ENCODE results near the gene LIPA. TPM values are rescaled to one million over a fixed set of nuclear protein-coding genes. Genes with fewer than 3 reads are reported as not detected.
"Not testable (repeated sequence)": the region's sequence is repeated elsewhere in the genome, so short reads cannot be mapped to it uniquely, and the experiment has no call there.

The LIPA gene
- total and polyA plus RNA-seq, 11 donors = 4.8 to 127 (median 18.8) TPM

DNA sequence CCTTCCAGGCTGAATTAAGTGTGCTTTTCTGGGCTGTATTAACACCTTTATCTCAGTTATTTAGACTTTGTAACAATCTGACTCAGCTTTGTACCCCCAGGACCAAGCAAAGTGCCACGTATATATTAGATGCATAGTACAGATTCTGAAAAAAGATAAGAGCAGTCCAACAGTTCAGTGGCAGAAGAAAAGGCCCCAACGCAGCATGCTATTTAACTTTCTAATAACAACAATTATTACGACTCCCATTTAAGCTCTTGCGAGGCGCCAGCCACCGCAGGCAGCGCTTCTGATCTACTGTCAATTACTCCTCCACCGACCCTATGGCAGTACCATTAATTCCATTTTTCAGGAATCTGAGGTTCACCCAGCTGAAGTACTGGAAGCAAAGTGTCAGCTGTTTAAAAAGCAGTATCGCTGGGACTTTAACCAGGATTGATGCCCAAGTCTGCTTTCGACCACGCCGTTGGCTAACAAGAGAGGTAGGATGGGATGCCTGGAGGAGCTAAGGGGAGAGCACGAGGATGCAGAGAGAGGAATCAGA, 638 bp downstream of the LIPA start:
- H3K36me3 ChIP-seq = peaks cover 0 to 3% (median 0%) of the 10 kb centered on the region in 9 donors
- 30 to 43% (median 33%) methylated on average over 12 to 13 of the region's 13 CpGs for WGBS, 4 donors
- H3K27me3 ChIP-seq = no peaks in the 10 kb centered on the region
- peak overlapping the region in 11 of 12 donors; percentile 68 to 90 (median 82) for H3K27ac ChIP-seq
- TF ChIP-seq POLR2A (IDR thresholded peaks at IDR 0.05) = no peak
- TF ChIP-seq, protein P1, sequence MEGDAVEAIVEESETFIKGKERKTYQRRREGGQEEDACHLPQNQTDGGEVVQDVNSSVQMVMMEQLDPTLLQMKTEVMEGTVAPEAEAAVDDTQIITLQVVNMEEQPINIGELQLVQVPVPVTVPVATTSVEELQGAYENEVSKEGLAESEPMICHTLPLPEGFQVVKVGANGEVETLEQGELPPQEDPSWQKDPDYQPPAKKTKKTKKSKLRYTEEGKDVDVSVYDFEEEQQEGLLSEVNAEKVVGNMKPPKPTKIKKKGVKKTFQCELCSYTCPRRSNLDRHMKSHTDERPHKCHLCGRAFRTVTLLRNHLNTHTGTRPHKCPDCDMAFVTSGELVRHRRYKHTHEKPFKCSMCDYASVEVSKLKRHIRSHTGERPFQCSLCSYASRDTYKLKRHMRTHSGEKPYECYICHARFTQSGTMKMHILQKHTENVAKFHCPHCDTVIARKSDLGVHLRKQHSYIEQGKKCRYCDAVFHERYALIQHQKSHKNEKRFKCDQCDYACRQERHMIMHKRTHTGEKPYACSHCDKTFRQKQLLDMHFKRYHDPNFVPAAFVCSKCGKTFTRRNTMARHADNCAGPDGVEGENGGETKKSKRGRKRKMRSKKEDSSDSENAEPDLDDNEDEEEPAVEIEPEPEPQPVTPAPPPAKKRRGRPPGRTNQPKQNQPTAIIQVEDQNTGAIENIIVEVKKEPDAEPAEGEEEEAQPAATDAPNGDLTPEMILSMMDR (IDR thresholded peaks at IDR 0.05) = no peak
- H3K9me3 ChIP-seq = no peaks in the 10 kb centered on the region
- intact Hi-C loops (cut with DNase I) = loop anchor here in 1 of 10 donors (10.0 kb wide), 1 partner anchor 164 kb away; the partner anchor contains the start of gene IFIT5
- peaks cover 0 to 31% (median 7%) of the 10 kb centered on the region in 12 donors for H3K4me1 ChIP-seq
- ATAC-seq = peak in 1 of 4 donors; percentile 4
- DNase-seq = no peak
- H3K4me3 ChIP-seq = peak overlapping the region; percentile 70 to 99 (median 88)

DNA sequence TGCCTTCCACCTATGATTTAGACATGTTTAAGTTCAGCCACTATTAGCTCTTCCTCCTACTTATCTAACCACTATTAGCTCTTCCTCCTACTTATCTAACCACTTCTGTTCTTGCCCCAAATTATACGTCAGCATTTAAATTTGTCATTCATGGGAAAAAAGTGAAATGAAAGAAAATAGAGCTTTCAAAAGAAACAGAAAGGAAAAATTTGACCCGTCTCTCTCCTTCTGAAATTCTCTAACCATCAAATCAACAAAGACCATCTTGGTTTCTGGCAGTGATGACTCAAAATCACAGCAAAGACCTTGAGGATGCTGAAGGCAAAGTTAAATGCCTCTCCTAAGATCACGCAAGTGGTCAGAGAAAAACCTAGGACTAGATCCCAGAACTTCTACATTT, 2.6 kb downstream of the LIPA start:
- Histone ChIP-seq H3K4me1 (peaks cover 0 to 45% (median 7%) of the 10 kb centered on the region in 12 donors), H3K4me3 (peak overlapping the region in 1 of 12 donors; percentile 99), H3K27ac (peak overlapping the region in 1 of 12 donors; percentile 67), H3K36me3 (peaks cover 0 to 13% (median 0%) of the 10 kb centered on the region in 9 donors), H3K9me3 (no peaks in the 10 kb centered on the region), H3K27me3 (no peaks in the 10 kb centered on the region)
- ATAC-seq = no peak
- TF ChIP-seq, protein P1 (IDR thresholded peaks at IDR 0.05) = no peak
- no peak for TF ChIP-seq POLR2A (IDR thresholded peaks at IDR 0.05)
- DNase-seq = no peak
- WGBS, 4 donors = 75 to 91% (median 76%) methylated on average over 3 of the region's 3 CpGs
- intact Hi-C loops (cut with DNase I) = no loop called here

DNA sequence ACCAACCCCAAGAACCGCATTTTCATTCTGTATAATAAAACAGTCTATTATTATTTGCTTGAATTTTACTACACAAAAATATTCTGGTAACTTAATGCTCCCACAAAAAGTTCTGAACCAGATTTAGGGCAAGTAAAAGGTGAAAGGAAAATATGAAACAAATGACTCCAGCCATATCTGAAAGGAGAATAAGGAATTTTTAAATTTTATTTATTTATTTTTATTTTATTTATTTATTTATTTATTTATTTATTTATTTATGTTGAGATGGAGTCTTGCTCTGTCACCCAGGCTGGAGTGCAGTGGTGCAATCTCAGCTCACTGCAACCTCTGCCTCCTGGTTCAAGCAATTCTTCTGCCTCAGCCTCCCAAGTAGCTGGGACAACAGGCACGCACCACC, 4.0 kb downstream of the LIPA start:
- peaks cover 0 to 59% (median 8%) of the 10 kb centered on the region in 12 donors for H3K4me1 ChIP-seq
- DNase-seq; H3K9me3 ChIP-seq; ATAC-seq; H3K4me3 ChIP-seq; intact Hi-C loops (cut with DNase I); H3K27me3 ChIP-seq; H3K27ac ChIP-seq: not testable (repeated sequence)
- peaks cover 0 to 20% (median 0%) of the 10 kb centered on the region in 9 donors for H3K36me3 ChIP-seq
- WGBS, 4 donors = 96 to 100% (median 97%) methylated on average over 2 of the region's 2 CpGs

DNA sequence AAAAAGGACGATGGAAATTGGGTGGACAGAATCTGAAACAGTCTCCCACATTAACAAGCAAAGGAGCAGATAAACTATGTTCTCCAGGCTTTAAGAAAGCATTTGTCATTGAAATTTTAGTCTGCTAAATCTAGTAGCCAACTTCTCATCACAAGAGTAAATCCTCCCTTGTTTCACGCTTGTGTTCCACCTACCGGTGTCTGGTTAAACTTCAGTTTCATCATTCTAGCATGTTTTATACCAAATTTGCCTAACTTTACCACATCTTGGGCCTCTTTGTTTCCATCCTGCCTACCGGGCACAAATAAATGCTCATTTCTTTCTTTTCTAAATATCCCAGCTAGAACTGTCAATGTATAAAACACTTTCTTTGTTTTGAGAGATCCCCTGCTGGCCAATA, 5.8 kb downstream of the LIPA start:
- DNase-seq = no peak
- ATAC-seq = no peak
- H3K36me3 ChIP-seq = peaks cover 0 to 23% (median 0%) of the 10 kb centered on the region in 9 donors
- H3K27ac ChIP-seq = no peak overlapping the region
- H3K9me3 ChIP-seq = no peaks in the 10 kb centered on the region
- H3K27me3 ChIP-seq = no peaks in the 10 kb centered on the region
- intact Hi-C loops (cut with DNase I) = no loop called here
- no peak for TF ChIP-seq POLR2A (IDR thresholded peaks at IDR 0.05)
- no peak overlapping the region for H3K4me3 ChIP-seq
- H3K4me1 ChIP-seq = peaks cover 0 to 68% (median 10%) of the 10 kb centered on the region in 12 donors
- WGBS, 4 donors = 69 to 77% (median 74%) methylated on average over 4 of the region's 4 CpGs

DNA sequence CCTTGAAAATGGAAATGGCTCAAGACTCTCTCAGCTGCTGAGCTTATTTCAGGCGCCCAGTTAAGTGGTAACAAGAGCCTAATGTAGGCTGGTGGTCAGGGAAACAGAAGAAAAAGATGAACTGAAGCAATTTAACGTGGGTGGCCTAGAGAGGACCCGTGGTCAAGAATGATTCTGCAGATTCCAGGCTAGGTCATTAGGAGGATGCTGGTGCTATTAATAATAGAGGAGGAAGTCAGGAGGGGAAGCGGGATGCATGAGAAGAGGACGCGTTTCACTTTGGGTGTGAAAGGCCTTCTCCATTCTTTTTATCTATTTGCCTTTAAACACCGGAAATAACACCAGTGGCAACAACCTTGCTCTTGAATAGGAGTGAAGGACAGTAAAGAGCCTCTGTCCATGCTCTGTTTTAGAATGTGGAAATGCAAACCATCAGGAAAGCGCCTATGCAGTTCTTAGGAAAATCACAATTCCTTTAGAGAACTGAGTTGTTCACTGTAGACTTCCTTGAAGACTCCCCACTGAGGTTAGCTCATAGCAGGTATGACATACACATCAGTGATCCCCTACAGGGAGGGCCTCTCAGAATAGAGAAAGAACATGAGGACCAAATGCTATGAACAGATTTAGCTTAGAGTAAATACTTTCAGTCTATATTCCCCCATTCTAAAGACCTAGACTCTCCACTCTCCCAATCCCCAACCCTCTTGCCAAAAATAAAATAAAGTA, 8.6 kb downstream of the LIPA start:
- intact Hi-C loops (cut with DNase I) = no loop called here
- H3K36me3 ChIP-seq = peaks cover 0 to 36% (median 9%) of the 10 kb centered on the region in 9 donors
- no peaks in the 10 kb centered on the region for H3K9me3 ChIP-seq
- peak in 3 of 4 donors; percentile 38 to 61 (median 53) for ATAC-seq
- WGBS, 4 donors = 48 to 54% (median 52%) methylated on average over 8 of the region's 8 CpGs
- peaks cover 0 to 70% (median 7%) of the 10 kb centered on the region in 12 donors for H3K4me1 ChIP-seq
- H3K27ac ChIP-seq = peak overlapping the region in 4 of 12 donors; percentile 8 to 74 (median 41)
- no peak for DNase-seq
- H3K27me3 ChIP-seq = no peaks in the 10 kb centered on the region
- TF ChIP-seq, protein P1 (IDR thresholded peaks at IDR 0.05) = no peak
- TF ChIP-seq POLR2A (IDR thresholded peaks at IDR 0.05) = no peak
- H3K4me3 ChIP-seq = no peak overlapping the region
